Smooth muscle cell (in vitro differentiated cells): ENCODE data around the gene DARS2. TPM values are rescaled to one million over a fixed set of nuclear protein-coding genes. Genes with fewer than 3 reads are reported as not detected.
"Not testable (repeated sequence)": the region's sequence is repeated elsewhere in the genome, so short reads cannot be mapped to it uniquely, and the experiment has no call there.

ENCODE experiments used
- DNase-seq: peaks from one replicate; lab custom pipeline; 2025; ENCODE audit not compliant: unreplicated experiment; lab: John Stamatoyannopoulos, UW
- H2AFZ ChIP-seq: fragments of 200-600 bp; sonication (generic); 2 replicates; pipeline ENCODE4 v1.6.0; 2016; ENCODE audit warnings: antibody characterized with exemption, low read depth, mild to moderate bottlenecking
- H3F3A ChIP-seq: fragments of 200-600 bp; sonication (generic); 2 replicates; pipeline ENCODE4 v1.6.0; 2017; ENCODE audit warnings: antibody characterized with exemption, low read depth
- H3K27ac ChIP-seq: fragments of 200-600 bp; sonication (generic); 2 replicates; pipeline ENCODE4 v1.5.1; 2016; ENCODE audit warnings: low read depth, mild to moderate bottlenecking
- H3K27me3 ChIP-seq: fragments of 200-600 bp; sonication (generic); 2 replicates; pipeline ENCODE4 v1.6.1; 2016; ENCODE audit warnings: low read depth, mild to moderate bottlenecking
- H3K36me3 ChIP-seq: fragments of 200-600 bp; sonication (generic); 2 replicates; pipeline ENCODE4 v1.5.1; 2016; ENCODE audit warnings: low read depth
- H3K4me1 ChIP-seq: fragments of 200-600 bp; sonication (generic); 2 replicates; pipeline ENCODE4 v1.5.1; 2016; ENCODE audit warnings: low read depth
- H3K4me2 ChIP-seq: fragments of 200-600 bp; sonication (generic); 2 replicates; pipeline ENCODE4 v1.6.0; 2016; ENCODE audit warnings: mild to moderate bottlenecking
- H3K4me3 ChIP-seq: fragments of 200-600 bp; sonication (generic); 2 replicates; pipeline ENCODE4 v1.5.1; 2016; ENCODE audit warnings: mild to moderate bottlenecking
- H3K79me2 ChIP-seq: fragments of 200-600 bp; sonication (generic); 2 replicates; pipeline ENCODE4 v1.6.0; 2016; ENCODE audit warnings: low read depth, mild to moderate bottlenecking
- H3K9ac ChIP-seq: fragments of 200-600 bp; sonication (generic); 2 replicates; pipeline ENCODE4 v1.6.0; 2016; ENCODE audit warnings: low read depth
- H3K9me3 ChIP-seq: fragments of 200-600 bp; sonication (generic); replicated peaks from 2 replicates; pipeline ENCODE4 v1.5.1; 2016; ENCODE audit warnings: low read depth
- H4K20me1 ChIP-seq: fragments of 200-600 bp; sonication (generic); 2 replicates; pipeline ENCODE4 v1.6.0; 2016; ENCODE audit warnings: low read depth
- WGBS: methylation state at CpG from one replicate; pipeline ENCODE4 v1.1.7; 2016; ENCODE audit warnings: low lambda C conversion rate; 5-methylcytosine and 5-hydroxymethylcytosine counted together
- polyA plus RNA-seq: library from polyadenylated mRNA; unstranded; fragments of >200 nt; fragmentation: Nextera tagmentation; extraction: Ambion mirVana; gene quantifications from 2 replicates; pipeline ENCODE4 v1.2.1, GENCODE V29; 2016
- total RNA-seq: library from RNA; depleted of rRNA; stranded (reverse); fragments of >200 nt; gene quantifications from 2 replicates; pipeline ENCODE4 v1.2.3, GENCODE V29; 2014
- TF ChIP-seq, protein P1 (sequence below): fragments of 200-600 bp; sonication (generic); IDR thresholded peaks from 2 replicates; pipeline ENCODE4 v1.5.1; 2017; ENCODE audit warnings: borderline replicate concordance, mild to moderate bottlenecking, antibody characterized with exemption; ENCODE audit not compliant: insufficient read depth, poor library complexity, severe bottlenecking

DARS2 gene
- total and polyA plus RNA-seq, 2 experiments from 2014 or later: 10.1 to 19.3 TPM

GRCh38 chr1:173860065-173860464 is 35.6 kb downstream of the DARS2 start:
- H3K9me3 ChIP-seq: no peaks in the 10 kb centered on the region
- peaks cover 1% of the 10 kb centered on the region for H3K79me2 ChIP-seq
- H3K9ac ChIP-seq: no peak overlapping the region
- WGBS: 100% methylated on average over 1 of the region's 1 CpG
- H3K36me3 ChIP-seq: peaks cover 22% of the 10 kb centered on the region
- H2AFZ ChIP-seq: no peak overlapping the region
- H3K4me1 ChIP-seq: peaks cover 6% of the 10 kb centered on the region
- DNase-seq: no peak
- H3K27me3 ChIP-seq: no peaks in the 10 kb centered on the region
- peaks cover 25% of the 10 kb centered on the region for H4K20me1 ChIP-seq
- peaks cover 30% of the 10 kb centered on the region for H3F3A ChIP-seq
- H3K4me2 ChIP-seq: no peak overlapping the region
- TF ChIP-seq, protein P1, sequence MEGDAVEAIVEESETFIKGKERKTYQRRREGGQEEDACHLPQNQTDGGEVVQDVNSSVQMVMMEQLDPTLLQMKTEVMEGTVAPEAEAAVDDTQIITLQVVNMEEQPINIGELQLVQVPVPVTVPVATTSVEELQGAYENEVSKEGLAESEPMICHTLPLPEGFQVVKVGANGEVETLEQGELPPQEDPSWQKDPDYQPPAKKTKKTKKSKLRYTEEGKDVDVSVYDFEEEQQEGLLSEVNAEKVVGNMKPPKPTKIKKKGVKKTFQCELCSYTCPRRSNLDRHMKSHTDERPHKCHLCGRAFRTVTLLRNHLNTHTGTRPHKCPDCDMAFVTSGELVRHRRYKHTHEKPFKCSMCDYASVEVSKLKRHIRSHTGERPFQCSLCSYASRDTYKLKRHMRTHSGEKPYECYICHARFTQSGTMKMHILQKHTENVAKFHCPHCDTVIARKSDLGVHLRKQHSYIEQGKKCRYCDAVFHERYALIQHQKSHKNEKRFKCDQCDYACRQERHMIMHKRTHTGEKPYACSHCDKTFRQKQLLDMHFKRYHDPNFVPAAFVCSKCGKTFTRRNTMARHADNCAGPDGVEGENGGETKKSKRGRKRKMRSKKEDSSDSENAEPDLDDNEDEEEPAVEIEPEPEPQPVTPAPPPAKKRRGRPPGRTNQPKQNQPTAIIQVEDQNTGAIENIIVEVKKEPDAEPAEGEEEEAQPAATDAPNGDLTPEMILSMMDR: no peak
- no peak overlapping the region for H3K27ac ChIP-seq
- H3K4me3 ChIP-seq: no peak overlapping the region

DNA sequence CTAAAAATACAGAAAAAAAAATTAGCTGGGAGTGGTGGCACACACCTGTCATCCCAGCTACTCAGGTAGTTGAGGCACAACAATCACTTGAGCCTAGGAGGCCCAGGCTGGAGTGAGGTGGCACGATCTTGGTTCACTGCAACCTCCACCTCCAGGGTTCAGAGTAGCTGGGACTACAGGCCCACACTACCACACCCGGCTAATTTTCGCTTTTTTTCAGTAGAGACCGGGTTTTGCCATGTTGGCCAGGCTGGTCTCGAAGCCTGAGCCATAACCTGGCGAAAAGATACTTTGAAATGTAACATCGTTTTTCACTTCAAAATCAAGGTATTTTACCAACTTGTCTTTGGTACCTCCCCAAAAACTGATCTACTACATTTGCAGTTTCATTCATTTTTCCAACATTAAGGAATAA is 37.3 kb downstream of the DARS2 start:
- H3K36me3 ChIP-seq: peaks cover 28% of the 10 kb centered on the region
- peak overlapping the region; percentile 7 for H3K27ac ChIP-seq
- H4K20me1 ChIP-seq: peaks cover 42% of the 10 kb centered on the region
- H3K4me1 ChIP-seq: peaks cover 23% of the 10 kb centered on the region
- H3F3A ChIP-seq: peaks cover 46% of the 10 kb centered on the region
- WGBS: 92% methylated on average over 7 of the region's 7 CpGs
- H2AFZ ChIP-seq: no peak overlapping the region
- no peak for DNase-seq
- no peaks in the 10 kb centered on the region for H3K9me3 ChIP-seq
- H3K9ac ChIP-seq: no peak overlapping the region
- H3K27me3 ChIP-seq: no peaks in the 10 kb centered on the region
- H3K4me2 ChIP-seq: no peak overlapping the region
- no peak overlapping the region for H3K4me3 ChIP-seq
- TF ChIP-seq, protein P1: no peak
- H3K79me2 ChIP-seq: peaks cover 18% of the 10 kb centered on the region

DNA sequence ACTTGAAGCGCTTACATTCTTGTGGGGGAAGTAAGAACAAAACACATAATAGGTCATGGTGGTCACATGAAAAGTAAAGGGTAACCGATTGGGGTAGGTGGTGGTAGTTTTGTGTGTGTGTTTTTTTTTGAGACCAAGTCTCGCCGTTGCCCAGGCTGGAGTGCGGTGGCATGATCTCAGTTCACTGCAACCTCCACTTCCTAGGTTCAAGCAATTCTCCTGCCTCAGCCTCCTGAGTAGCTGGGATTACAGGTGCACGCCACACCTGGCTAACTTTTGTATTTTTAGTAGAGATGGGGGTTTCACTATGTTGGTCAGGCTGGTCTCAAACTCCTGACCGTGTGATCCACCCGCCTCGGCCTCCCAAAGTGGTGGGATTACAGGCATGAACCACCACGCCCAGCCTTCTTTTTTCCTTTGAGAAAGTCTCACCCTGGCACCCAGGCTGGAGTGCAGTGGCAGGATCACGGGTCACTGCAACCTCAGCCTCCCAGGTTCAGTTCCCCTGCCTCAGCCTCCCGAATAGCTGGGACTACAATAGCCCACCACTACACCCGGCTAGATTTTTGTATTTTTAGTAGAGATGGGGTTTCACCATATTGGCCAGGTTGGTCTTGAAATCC is 37.8 kb downstream of the DARS2 start:
- H3K4me3 ChIP-seq, H3K27me3 ChIP-seq, H3K9ac ChIP-seq, H3K9me3 ChIP-seq, DNase-seq, H3K4me2 ChIP-seq, H2AFZ ChIP-seq: not testable (repeated sequence)
- peak overlapping the region; percentile 7 for H3K27ac ChIP-seq
- H3K36me3 ChIP-seq: peaks cover 28% of the 10 kb centered on the region
- 76% methylated on average over 13 of the region's 13 CpGs for WGBS
- peaks cover 47% of the 10 kb centered on the region for H3F3A ChIP-seq
- H4K20me1 ChIP-seq: peaks cover 47% of the 10 kb centered on the region
- peaks cover 23% of the 10 kb centered on the region for H3K79me2 ChIP-seq
- H3K4me1 ChIP-seq: peaks cover 27% of the 10 kb centered on the region

DNA sequence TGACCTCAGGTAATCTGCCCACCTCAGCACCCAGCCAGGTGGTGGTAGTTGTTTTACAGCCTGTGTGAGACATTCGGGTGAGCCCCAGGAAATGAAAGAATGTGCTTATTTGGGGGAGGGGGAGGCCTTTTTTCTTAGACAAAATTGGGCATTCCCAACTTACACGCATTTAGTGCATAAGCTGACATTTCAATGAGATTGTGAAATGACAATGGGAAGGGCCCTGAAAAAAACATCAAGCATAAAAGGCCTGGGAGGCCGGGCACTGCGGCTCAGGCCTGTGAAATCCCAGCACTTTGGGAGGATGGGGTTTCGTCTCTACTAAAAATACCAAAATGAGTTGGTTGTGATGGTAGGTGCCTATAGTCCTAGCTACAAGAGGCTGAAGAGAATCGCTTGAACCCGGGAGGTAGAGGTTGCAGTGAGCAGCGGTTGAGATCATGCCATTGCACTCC is 38.3 kb downstream of the DARS2 start:
- H3K27ac ChIP-seq: peak overlapping the region; percentile 5
- 67% methylated on average over 8 of the region's 8 CpGs for WGBS

More for the DNA sequence above, 38.3 kb downstream of the DARS2 start:
- Histone ChIP-seq H3K9ac (no peak overlapping the region), H4K20me1 (peaks cover 51% of the 10 kb centered on the region), H3K79me2 (peaks cover 28% of the 10 kb centered on the region), H3K27me3 (no peaks in the 10 kb centered on the region), H3K4me1 (peaks cover 27% of the 10 kb centered on the region), H3K9me3 (no peaks in the 10 kb centered on the region), H3K36me3 (peaks cover 28% of the 10 kb centered on the region), H3F3A (peaks cover 44% of the 10 kb centered on the region), H3K4me3 (no peak overlapping the region), H2AFZ (no peak overlapping the region), H3K4me2 (no peak overlapping the region)
- TF ChIP-seq, protein P1: no peak
- DNase-seq: no peak
